Activated T-cell treated with anti-CD3 and anti-CD28 coated beads, Interleukin-2, amount 50 U/mL, for 72 hours (primary cell): Measurements from ENCODE around the gene MRRF. TPM values are rescaled to one million over a fixed set of nuclear protein-coding genes. Genes with fewer than 3 reads are reported as not detected.

Experiments
- ATAC-seq, 2 donors: fragments of 150-1000 bp; cut with Tn5 transposase; replicated peaks in 1 of 2; 2 replicates each; pipeline ENCODE4 v1.10.0; 2021; ENCODE audit warnings: moderate library complexity in 2 of 2, mild to moderate bottlenecking in 1 of 2
- DNase-seq, 2 donors: peaks; one replicate each; pipeline ENCODE4 v3.0.0; 2021 to 2022; ENCODE audit warnings: mixed read lengths in 1 of 2
- H3K27ac Mint-ChIP-seq: one replicate; pipeline ENCODE4 v1.8.0; 2022; ENCODE audit warnings: mild to moderate bottlenecking, moderate library complexity, mixed read lengths
- H3K27me3 Mint-ChIP-seq: one replicate; pipeline ENCODE4 v1.8.0; 2022; ENCODE audit warnings: low read depth, mixed read lengths
- H3K36me3 Mint-ChIP-seq, 2 donors: one replicate each; pipeline ENCODE4 v1.8.0; 2022; ENCODE audit warnings: mixed read lengths in 2 of 2, mild to moderate bottlenecking in 1 of 2; ENCODE audit not compliant: insufficient read depth in 2 of 2
- H3K4me1 Mint-ChIP-seq: one replicate; pipeline ENCODE4 v1.8.0; 2022; ENCODE audit warnings: low read depth, mixed read lengths
- H3K4me3 Mint-ChIP-seq, 2 donors: one replicate each; pipeline ENCODE4 v1.8.0; 2022; ENCODE audit warnings: mild to moderate bottlenecking in 2 of 2, mixed read lengths in 2 of 2, moderate library complexity in 2 of 2
- H3K9me3 Mint-ChIP-seq, 2 donors: one replicate each; pipeline ENCODE4 v1.8.0; 2022; ENCODE audit warnings: mixed read lengths in 2 of 2
- total RNA-seq, 2 donors: library from RNA; stranded (reverse); gene quantifications; one replicate each; pipeline ENCODE4 v1.2.3, GENCODE V29; 2022

The MRRF gene
- 10 to 100 TPM; 42.6 to 47.7 TPM for total RNA-seq

- ATAC-seq = peak; percentile 92 to 96
- DNase-seq = peak; percentile 92
- Mint-ChIP-seq H3K9me3 (no peaks in the 10 kb centered on the region), H3K4me3 (peak within 1 kb of the TSS; percentile 97 to 99), H3K27me3 (no peaks in the 10 kb centered on the region), H3K36me3 (peaks cover 0 to 3% of the 10 kb centered on the region in 2 donors), H3K27ac (peak within 1 kb of the TSS; percentile 99), H3K4me1 (peaks cover 44% of the 10 kb centered on the region)
Observed at GRCh38 chr9:122264360-122265148, at the start of gene MRRF, which contains the start of gene RBM18. Gene MRRF, plus strand, starts transcription at chr9:122264882. Its CDS starts 6,010 bp downstream, at chr9:122270892. Gene RBM18, minus strand, starts transcription at chr9:122264840. Its CDS starts 3,348 bp downstream, at chr9:122261492.

- DNase-seq (no peak), ATAC-seq (no peak)
- no peak overlapping the region for H3K27ac Mint-ChIP-seq
Observed at GRCh38 chr9:122215663-122216062, 49.0 kb upstream of the MRRF start.

GRCh38 chr9:122216138-122216797, 48.4 kb upstream of the MRRF start:
- ATAC-seq (no peak), DNase-seq (no peak)
- Mint-ChIP-seq H3K4me1 (peaks cover 40% of the 10 kb centered on the region), H3K27ac (no peak overlapping the region), H3K9me3 (no peaks in the 10 kb centered on the region), H3K4me3 (no peak overlapping the region), H3K27me3 (peaks cover 89% of the 10 kb centered on the region), H3K36me3 (peaks cover 0 to 4% of the 10 kb centered on the region in 2 donors)

More at GRCh38 chr9:122215663-122216062, 49.0 kb upstream of the MRRF start:
- H3K4me3 Mint-ChIP-seq = no peak overlapping the region
- no peaks in the 10 kb centered on the region for H3K9me3 Mint-ChIP-seq
- peaks cover 94% of the 10 kb centered on the region for H3K27me3 Mint-ChIP-seq
- peaks cover 40% of the 10 kb centered on the region for H3K4me1 Mint-ChIP-seq
- H3K36me3 Mint-ChIP-seq = peaks cover 0 to 4% of the 10 kb centered on the region in 2 donors

GRCh38 chr9:122216798-122217418, 47.8 kb upstream of the MRRF start:
- Mint-ChIP-seq H3K4me1 (peaks cover 40% of the 10 kb centered on the region), H3K4me3 (no peak overlapping the region), H3K36me3 (peaks cover 0 to 4% of the 10 kb centered on the region in 2 donors), H3K27me3 (peaks cover 90% of the 10 kb centered on the region), H3K27ac (no peak overlapping the region), H3K9me3 (no peaks in the 10 kb centered on the region)
- ATAC-seq = no peak
- DNase-seq = no peak

GRCh38 chr9:122217640-122218039, 47.0 kb upstream of the MRRF start:
- ATAC-seq = no peak

GRCh38 chr9:122218071-122218934, 46.4 kb upstream of the MRRF start:
- no peaks in the 10 kb centered on the region for H3K9me3 Mint-ChIP-seq
- DNase-seq (no peak), ATAC-seq (no peak)
- peaks cover 33% of the 10 kb centered on the region for H3K4me1 Mint-ChIP-seq
- H3K36me3 Mint-ChIP-seq = peaks cover 0 to 2% of the 10 kb centered on the region in 2 donors
- H3K27ac Mint-ChIP-seq = no peak overlapping the region
- H3K27me3 Mint-ChIP-seq = peaks cover 90% of the 10 kb centered on the region
- H3K4me3 Mint-ChIP-seq = peak overlapping the region; percentile 81

More at GRCh38 chr9:122217640-122218039, 47.0 kb upstream of the MRRF start:
- H3K36me3 Mint-ChIP-seq = peaks cover 0 to 4% of the 10 kb centered on the region in 2 donors
- H3K27me3 Mint-ChIP-seq = peaks cover 90% of the 10 kb centered on the region
- DNase-seq = no peak
- no peak overlapping the region for H3K27ac Mint-ChIP-seq
- no peak overlapping the region for H3K4me3 Mint-ChIP-seq
- H3K9me3 Mint-ChIP-seq = no peaks in the 10 kb centered on the region
- peaks cover 39% of the 10 kb centered on the region for H3K4me1 Mint-ChIP-seq

- no peak for DNase-seq
- ATAC-seq = peak; percentile 36 to 40
- peaks cover 90% of the 10 kb centered on the region for H3K27me3 Mint-ChIP-seq
Observed at GRCh38 chr9:122218935-122219855, 45.5 kb upstream of the MRRF start.

GRCh38 chr9:122219856-122220672, 44.6 kb upstream of the MRRF start:
- Mint-ChIP-seq H3K27me3 (peaks cover 90% of the 10 kb centered on the region), H3K9me3 (no peaks in the 10 kb centered on the region), H3K36me3 (peaks cover 0 to 2% of the 10 kb centered on the region in 2 donors), H3K4me3 (peak overlapping the region; percentile 81), H3K27ac (no peak overlapping the region), H3K4me1 (peaks cover 29% of the 10 kb centered on the region)
- DNase-seq (no peak), ATAC-seq (peak in 1 of 2 donors; percentile 16)

More at GRCh38 chr9:122218935-122219855, 45.5 kb upstream of the MRRF start:
- Mint-ChIP-seq H3K4me1 (peaks cover 29% of the 10 kb centered on the region), H3K9me3 (no peaks in the 10 kb centered on the region), H3K4me3 (peak overlapping the region; percentile 81), H3K36me3 (peaks cover 0 to 2% of the 10 kb centered on the region in 2 donors), H3K27ac (no peak overlapping the region)

GRCh38 chr9:122220673-122221182, 44.0 kb upstream of the MRRF start:
- no peak overlapping the region for H3K4me3 Mint-ChIP-seq
- H3K4me1 Mint-ChIP-seq = peaks cover 29% of the 10 kb centered on the region
- no peak overlapping the region for H3K27ac Mint-ChIP-seq
- peaks cover 90% of the 10 kb centered on the region for H3K27me3 Mint-ChIP-seq
- H3K36me3 Mint-ChIP-seq = peaks cover 0 to 2% of the 10 kb centered on the region in 2 donors
- ATAC-seq (no peak), DNase-seq (no peak)
- no peaks in the 10 kb centered on the region for H3K9me3 Mint-ChIP-seq

GRCh38 chr9:122221183-122221811, 43.4 kb upstream of the MRRF start:
- Mint-ChIP-seq H3K36me3 (peaks cover 0 to 2% of the 10 kb centered on the region in 2 donors), H3K4me1 (peaks cover 29% of the 10 kb centered on the region), H3K27me3 (peaks cover 87% of the 10 kb centered on the region), H3K4me3 (no peak overlapping the region), H3K27ac (no peak overlapping the region), H3K9me3 (no peaks in the 10 kb centered on the region)
- no peak for ATAC-seq
- DNase-seq = no peak
